ENCODE data around the gene IGSF9. TPM values are rescaled to one million over a fixed set of nuclear protein-coding genes. Genes with fewer than 3 reads are reported as not detected.
A peak's percentile ranks its signal among the peaks of the same experiment; 100 is the strongest.

The IGSF9 gene
- total and polyA plus RNA-seq, 4 donors = 0.14 to 21.3 (median 16.1) TPM

GRCh38 chr1:159970932-159971342, 25.5 kb upstream of the IGSF9 start:
- peaks cover 8 to 20% (median 16%) of the 10 kb centered on the region in 4 donors for H3K4me1 ChIP-seq (ENCODE audit: control insufficient read depth in 4 of 4, insufficient read depth in 4 of 4, low read length in 3 of 4)
- H3K27me3 ChIP-seq (ENCODE audit: control insufficient read depth in 4 of 4, insufficient read depth in 4 of 4, low read length in 3 of 4) = no peaks in the 10 kb centered on the region
- no peak for DNase-seq (ENCODE audit: low spot score)
- no peak overlapping the region for H3K4me3 ChIP-seq (ENCODE audit: low read depth in 1 of 3, low read length in 3 of 3)
- no peak overlapping the region for H3K9ac ChIP-seq (ENCODE audit: low read depth in 1 of 2, low read length in 2 of 2)
- TF ChIP-seq FOXA1 (IDR thresholded peaks at IDR 0.05) (peak; percentile 88), TAF1 (conservative IDR thresholded peaks at IDR 0.05) (no peak), ZBTB33 (IDR thresholded peaks at IDR 0.05) (peak; percentile 88), NR2F2 (IDR thresholded peaks at IDR 0.05) (peak; percentile 89), MAX (IDR thresholded peaks at IDR 0.05) (peak; percentile 97), FOXA2 (IDR thresholded peaks at IDR 0.05) (peak; percentile 96), RXRA (IDR thresholded peaks at IDR 0.05) (peak; percentile 94 to 98), CTCF (IDR thresholded peaks at IDR 0.05; ENCODE audit: low read depth, low read length, missing input control) (peak; percentile 39), YY1 (IDR thresholded peaks at IDR 0.05) (peak; percentile 86), SP1 (IDR thresholded peaks at IDR 0.05) (peak; percentile 99), JUND (IDR thresholded peaks at IDR 0.05) (peak; percentile 84 to 86), HNF4G (IDR thresholded peaks at IDR 0.05) (peak; percentile 89), EGR1 (IDR thresholded peaks at IDR 0.05; ENCODE audit: low read depth in 2 of 2) (peak in 1 of 2 donors; percentile 88), RAD21 (IDR thresholded peaks at IDR 0.05) (peak; percentile 62 to 67), GABPA (IDR thresholded peaks at IDR 0.05 in 1 of 2, conservative IDR thresholded peaks at IDR 0.05 in 1 of 2) (peak in 1 of 2 donors; percentile 70), ATF3 (IDR thresholded peaks at IDR 0.05) (peak; percentile 56), REST (IDR thresholded peaks at IDR 0.05) (peak; percentile 81), HNF4A (conservative IDR thresholded peaks at IDR 0.05) (peak; percentile 96 to 98)
- H3K27ac ChIP-seq (ENCODE audit: low read depth in 1 of 2, low read length in 2 of 2) = peak overlapping the region; percentile 44 to 82
- H3K36me3 ChIP-seq (ENCODE audit: control insufficient read depth in 4 of 4, insufficient read depth in 3 of 4, low read depth in 1 of 4, low read length in 3 of 4) = no peaks in the 10 kb centered on the region
- 19% methylated on average over 9 of the region's 9 CpGs for WGBS
- H3K9me3 ChIP-seq (ENCODE audit: control insufficient read depth in 4 of 4, low read length in 3 of 4) = no peaks in the 10 kb centered on the region
